ENCODE results near the gene CWC27.

DNA sequence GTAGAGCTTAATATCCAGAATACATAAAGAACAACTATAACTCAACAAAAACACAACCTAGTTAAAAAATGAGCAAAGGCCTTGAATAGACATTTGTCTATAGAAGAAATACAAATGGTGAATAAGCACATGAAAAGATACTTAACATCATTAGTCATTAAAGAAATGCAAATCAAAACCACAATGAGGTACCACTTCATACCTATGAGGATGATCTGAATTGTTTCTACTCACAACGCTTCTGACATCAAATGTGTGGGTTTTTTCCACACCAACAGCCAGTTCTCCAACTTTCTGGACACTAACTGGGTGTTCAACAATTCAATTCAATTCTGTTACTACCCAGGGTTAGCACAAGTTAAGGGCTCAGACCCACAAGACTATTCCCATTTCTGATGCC, 22.3 kb upstream of the CWC27 start:
- TF ChIP-seq, protein P1, sequence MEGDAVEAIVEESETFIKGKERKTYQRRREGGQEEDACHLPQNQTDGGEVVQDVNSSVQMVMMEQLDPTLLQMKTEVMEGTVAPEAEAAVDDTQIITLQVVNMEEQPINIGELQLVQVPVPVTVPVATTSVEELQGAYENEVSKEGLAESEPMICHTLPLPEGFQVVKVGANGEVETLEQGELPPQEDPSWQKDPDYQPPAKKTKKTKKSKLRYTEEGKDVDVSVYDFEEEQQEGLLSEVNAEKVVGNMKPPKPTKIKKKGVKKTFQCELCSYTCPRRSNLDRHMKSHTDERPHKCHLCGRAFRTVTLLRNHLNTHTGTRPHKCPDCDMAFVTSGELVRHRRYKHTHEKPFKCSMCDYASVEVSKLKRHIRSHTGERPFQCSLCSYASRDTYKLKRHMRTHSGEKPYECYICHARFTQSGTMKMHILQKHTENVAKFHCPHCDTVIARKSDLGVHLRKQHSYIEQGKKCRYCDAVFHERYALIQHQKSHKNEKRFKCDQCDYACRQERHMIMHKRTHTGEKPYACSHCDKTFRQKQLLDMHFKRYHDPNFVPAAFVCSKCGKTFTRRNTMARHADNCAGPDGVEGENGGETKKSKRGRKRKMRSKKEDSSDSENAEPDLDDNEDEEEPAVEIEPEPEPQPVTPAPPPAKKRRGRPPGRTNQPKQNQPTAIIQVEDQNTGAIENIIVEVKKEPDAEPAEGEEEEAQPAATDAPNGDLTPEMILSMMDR (IDR thresholded peaks at IDR 0.05) = no peak
- TF ChIP-seq POLR2A (IDR thresholded peaks at IDR 0.05; ENCODE audit: low read depth) (no peak), POLR2AphosphoS5 (IDR thresholded peaks at IDR 0.05) (no peak)

Measured in esophagus muscularis mucosa (tissue), 3 donors.